HCT116 (cell line): Measurements from ENCODE around the gene ID3. TPM values are rescaled to one million over a fixed set of nuclear protein-coding genes. Genes with fewer than 3 reads are reported as not detected.

Experiments used
- ATAC-seq: fragments of 200-7000 bp; cut with Tn5 transposase; 2 replicates; pipeline ENCODE4 v1.9.1; 2020; ENCODE audit warnings: mild to moderate bottlenecking, moderate library complexity
- BruUV-seq: library from RNA; stranded (reverse); fragments of 400-500 nt; replicated peaks from 2 replicates; lab custom pipeline; 2021; lab: Mats Ljungman, UMichigan
- CTCF ChIA-PET: fragments of 300-600 bp; sonication (Branson Sonifier 250); formaldehyde crosslinking; loops from one replicate; lab custom pipeline; 2021; ENCODE audit warnings: antibody characterized with exemption; lab: Charles Lee
- POLR2A ChIA-PET: fragments of 300-600, 350-600 bp; sonication (Branson Sonifier 250); formaldehyde crosslinking; loops from one replicate; lab custom pipeline; 2021; ENCODE audit warnings: antibody characterized with exemption; lab: Charles Lee
- RAD21 ChIA-PET, 2 experiments: fragments of 300-600 bp; sonication (Branson Sonifier 250); formaldehyde crosslinking; loops; one replicate each; lab custom pipeline; 2023; ENCODE audit warnings: low total read pairs in 2 of 2; ENCODE audit not compliant: uncharacterized antibody in 2 of 2, unreplicated experiment in 2 of 2, low non-redundant PET in 1 of 2; lab: Charles Lee
- DNase-seq: peaks from one replicate; pipeline ENCODE4 v3.0.0-alpha.2; 2010; ENCODE audit warnings: low read depth, low spot score
- H2AFZ ChIP-seq: fragments of 200-600 bp; shearing (Covaris generic), sonication (generic); 2 replicates; pipeline ENCODE4 v1.6.1; 2017; ENCODE audit warnings: low read depth, mixed run types, mixed read lengths, antibody characterized with exemption, low read length; ENCODE audit not compliant: poor library complexity, severe bottlenecking
- H3K27ac ChIP-seq: 2 replicates; pipeline ENCODE4 v1.5.1; 2012; ENCODE audit warnings: low read depth, low read length
- H3K27me3 ChIP-seq: fragments of 200-600 bp; sonication (generic); 2 replicates; pipeline ENCODE4 v1.6.1; 2016; ENCODE audit warnings: mixed run types, low read length, mixed read lengths; ENCODE audit not compliant: insufficient read depth
- H3K36me3 ChIP-seq, 2 experiments: fragments of 200-500 bp in 1 of 2; fragments of 200-600 bp in 1 of 2; sonication (Bioruptor generic) in 1 of 2; sonication (generic) in 1 of 2; 2 replicates each; pipeline versions ENCODE4 v1.5.1 to v1.6.1; 2014 to 2016; ENCODE audit warnings: low read length in 2 of 2, inconsistent platforms in 1 of 2, mixed read lengths in 1 of 2, mixed run types in 1 of 2; ENCODE audit not compliant: insufficient read depth in 2 of 2, control insufficient read depth in 1 of 2
- H3K4me1 ChIP-seq, 2 experiments: fragments of 200-600 bp in 1 of 2; sonication (generic) in 1 of 2; 2 replicates each; pipeline versions ENCODE4 v1.5.1 to v1.6.1; 2012 to 2017; ENCODE audit warnings: low read length in 2 of 2, inconsistent platforms in 1 of 2, mild to moderate bottlenecking in 1 of 2, mixed read lengths in 1 of 2, mixed run types in 1 of 2, moderate library complexity in 1 of 2; ENCODE audit not compliant: insufficient read depth in 2 of 2, control insufficient read depth in 1 of 2
- H3K4me2 ChIP-seq: fragments of 200-600 bp; sonication (generic); 2 replicates; pipeline ENCODE4 v1.6.1; 2017; ENCODE audit warnings: mixed run types, low read length, mixed read lengths
- H3K4me3 ChIP-seq, 2 experiments: fragments of 200-600 bp in 1 of 2; sonication (generic) in 1 of 2; replicated peaks in 1 of 2; 2 replicates each; pipeline ENCODE4 v1.5.1; 2011 to 2016; ENCODE audit warnings: low read length in 2 of 2, control low read depth in 1 of 2, low read depth in 1 of 2, mild to moderate bottlenecking in 1 of 2, mixed read lengths in 1 of 2, mixed run types in 1 of 2
- H3K79me2 ChIP-seq: fragments of 200-600 bp; sonication (generic); 2 replicates; pipeline ENCODE4 v1.6.1; 2017; ENCODE audit warnings: mild to moderate bottlenecking, mixed run types, low read length, moderate library complexity, mixed read lengths; ENCODE audit not compliant: insufficient read depth
- H3K9ac ChIP-seq: fragments of 200-600 bp; sonication (generic); 2 replicates; pipeline ENCODE4 v1.6.1; 2016; ENCODE audit warnings: low read length, mixed read lengths
- H3K9me2 ChIP-seq: fragments of 200-600 bp; sonication (generic), shearing (Covaris generic); 2 replicates; pipeline ENCODE4 v1.6.1; 2017; ENCODE audit warnings: mixed run types, mild to moderate bottlenecking, moderate library complexity; ENCODE audit not compliant: insufficient read depth
- H3K9me3 ChIP-seq, 2 experiments: fragments of 200-500 bp in 1 of 2; fragments of 200-600 bp in 1 of 2; sonication (Bioruptor generic) in 1 of 2; sonication (generic) in 1 of 2; 2 replicates each; pipeline ENCODE4 v1.6.1; 2014 to 2017; ENCODE audit warnings: low read length in 2 of 2, mixed read lengths in 2 of 2, inconsistent platforms in 1 of 2, low read depth in 1 of 2, mild to moderate bottlenecking in 1 of 2, mixed run types in 1 of 2, moderate library complexity in 1 of 2; ENCODE audit not compliant: control insufficient read depth in 1 of 2, insufficient read depth in 1 of 2
- H4K20me1 ChIP-seq: fragments of 200-600 bp; sonication (generic), shearing (Covaris generic); 2 replicates; pipeline ENCODE4 v1.6.1; 2017; ENCODE audit warnings: mixed run types, mild to moderate bottlenecking, moderate library complexity; ENCODE audit not compliant: insufficient read depth
- ATF3 ChIP-seq: IDR thresholded peaks from 2 replicates; pipeline ENCODE4 v1.6.1; 2012
- CBX3 ChIP-seq: IDR thresholded peaks from 2 replicates; pipeline ENCODE4 v1.6.1; 2012; ENCODE audit warnings: low read depth
- CEBPB ChIP-seq: IDR thresholded peaks from 2 replicates; pipeline ENCODE4 v1.6.1; 2012; ENCODE audit warnings: low read depth
- CTCF ChIP-seq, 3 experiments: fragments of 200-600 bp in 1 of 3; sonication (generic) in 1 of 3; IDR thresholded peaks in 2 of 3; conservative IDR thresholded peaks in 1 of 3; 2 replicates each; pipeline ENCODE4 v1.5.1; 2012 to 2017; ENCODE audit warnings: low read depth in 2 of 3, low read length in 2 of 3, antibody characterized with exemption in 1 of 3, borderline replicate concordance in 1 of 3, control low read depth in 1 of 3, mild to moderate bottlenecking in 1 of 3, mixed read lengths in 1 of 3, mixed run types in 1 of 3, moderate library complexity in 1 of 3; ENCODE audit not compliant: insufficient read depth in 1 of 3
- FOSL1 ChIP-seq: IDR thresholded peaks from 2 replicates; pipeline ENCODE4 v1.6.1; 2012; ENCODE audit warnings: low read depth
- JUND ChIP-seq: IDR thresholded peaks from 2 replicates; pipeline ENCODE4 v1.6.1; 2012
- POLR2A ChIP-seq: IDR thresholded peaks from 2 replicates; pipeline ENCODE4 v1.7.0; 2011; ENCODE audit warnings: borderline replicate concordance; ENCODE audit not compliant: insufficient read depth, insufficient read length; ENCODE audit errors: extremely low read depth
- POLR2AphosphoS5 ChIP-seq: IDR thresholded peaks from 2 replicates; pipeline ENCODE4 v1.6.1; 2011; ENCODE audit warnings: mild to moderate bottlenecking, low read depth, low read length, moderate library complexity
- RAD21 ChIP-seq: IDR thresholded peaks from 2 replicates; pipeline ENCODE4 v1.6.1; 2012; ENCODE audit warnings: low read depth, mild to moderate bottlenecking
- REST ChIP-seq: IDR thresholded peaks from 2 replicates; pipeline ENCODE4 v1.6.1; 2012; ENCODE audit warnings: low read depth
- SP1 ChIP-seq: IDR thresholded peaks from 2 replicates; pipeline ENCODE4 v1.6.1; 2012; ENCODE audit warnings: low read depth
- SRF ChIP-seq: IDR thresholded peaks from 2 replicates; pipeline ENCODE4 v1.6.1; 2012; ENCODE audit warnings: low read depth
- TCF7L2 ChIP-seq: IDR thresholded peaks from 2 replicates; pipeline ENCODE4 v1.7.0; 2011; ENCODE audit warnings: borderline replicate concordance, inconsistent platforms; ENCODE audit not compliant: insufficient read depth, insufficient read length; ENCODE audit errors: extremely low read depth
- YY1 ChIP-seq: IDR thresholded peaks from 2 replicates; pipeline ENCODE4 v1.6.1; 2011; ENCODE audit warnings: low read length, low read depth, moderate library complexity, mild to moderate bottlenecking; ENCODE audit not compliant: insufficient replicate concordance; ENCODE audit errors: extremely low read depth
- ZFX ChIP-seq: fragments of 450-650 bp; IDR thresholded peaks from 2 replicates; pipeline ENCODE4 v1.6.1; 2017
- ZNF274 ChIP-seq: fragments of 200-500 bp; sonication (Bioruptor generic); IDR thresholded peaks from 2 replicates; pipeline ENCODE4 v1.6.1; 2014; ENCODE audit warnings: mild to moderate bottlenecking, low read depth, low read length, inconsistent platforms
- intact Hi-C: fragments of 100-400 bp; cut with micrococcal nuclease; formaldehyde crosslinking; loops from 2 replicates; pipeline ENCODE4 v1.10.0; 2022
- total RNA-seq: library from RNA; stranded (reverse); gene quantifications from one replicate; pipeline ENCODE4 v1.2.1, GENCODE V29; 2021; ENCODE audit not compliant: unreplicated experiment
- TF ChIP-seq, protein P1 (sequence below): IDR thresholded peaks from 2 replicates; pipeline ENCODE4 v1.6.1; 2012

ID3 gene
- total RNA-seq, 1 experiment from 2014 or later, result 183 TPM

DNA sequence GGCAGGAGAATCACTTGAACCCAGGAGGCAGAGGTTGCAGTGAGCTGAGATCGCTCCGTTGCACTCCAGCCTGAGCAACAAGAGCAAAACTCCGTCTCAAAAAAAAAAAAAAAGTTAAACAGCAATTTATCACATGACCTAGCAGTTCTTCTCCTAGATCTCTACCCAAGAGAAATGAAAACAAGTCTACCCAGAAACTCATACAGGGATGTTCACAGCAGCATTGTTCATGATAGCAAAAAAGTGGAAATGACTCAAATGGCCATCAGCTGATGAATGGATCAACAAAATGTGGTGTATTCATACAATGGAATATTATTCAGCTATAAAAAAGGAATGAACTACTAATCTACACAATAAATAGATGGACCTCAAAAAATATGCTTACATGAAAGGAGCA, 12.2 kb upstream of the ID3 start:
- Histone ChIP-seq H3K4me1 (peaks cover 2 to 22% of the 10 kb centered on the region in 2 experiments; a peak in 3 of 4 replicates), H3K36me3 (no peaks in the 10 kb centered on the region), H3K9ac (no peak overlapping the region), H3K9me2 (no peaks in the 10 kb centered on the region), H3K4me3 (no peak overlapping the region), H4K20me1 (no peaks in the 10 kb centered on the region), H3K27me3 (no peaks in the 10 kb centered on the region), H3K27ac (no peak overlapping the region), H3K4me2 (no peak overlapping the region), H3K9me3 (no peaks in the 10 kb centered on the region), H2AFZ (no peak overlapping the region), H3K79me2 (no peaks in the 10 kb centered on the region)
- CTCF ChIA-PET, result no interaction called here
- DNase-seq, result no peak
- no TSS peak for BruUV-seq
- intact Hi-C loops, result no loop called here
- RAD21 ChIA-PET, result no interaction called here
- POLR2A ChIA-PET, result interaction anchor here (0.6 kb wide), 1 partner anchor 12 kb away, joined by 3 read pairs; no protein-coding TSS in a partner anchor
- ATAC-seq, result no peak
- no peak for TF ChIP-seq ATF3
- TF ChIP-seq CEBPB, result no peak
- TF ChIP-seq CTCF (IDR thresholded peaks at IDR 0.05 in 2 of 3, conservative IDR thresholded peaks at IDR 0.05 in 1 of 3; ENCODE audit: borderline replicate concordance in 1 of 3, insufficient read depth in 1 of 3, low read depth in 2 of 3, low read length in 2 of 3), result no peak
- no peak for TF ChIP-seq ZFX
- no peak for TF ChIP-seq ZNF274
- TF ChIP-seq SP1, result no peak
- TF ChIP-seq SRF, result no peak
- no peak for TF ChIP-seq YY1
- TF ChIP-seq FOSL1, result no peak
- TF ChIP-seq POLR2A, result no peak
- TF ChIP-seq, protein P1, sequence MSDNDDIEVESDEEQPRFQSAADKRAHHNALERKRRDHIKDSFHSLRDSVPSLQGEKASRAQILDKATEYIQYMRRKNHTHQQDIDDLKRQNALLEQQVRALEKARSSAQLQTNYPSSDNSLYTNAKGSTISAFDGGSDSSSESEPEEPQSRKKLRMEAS, result no peak
- no peak for TF ChIP-seq JUND
- TF ChIP-seq CBX3, result no peak
- TF ChIP-seq TCF7L2, result no peak
- no peak for TF ChIP-seq RAD21
- TF ChIP-seq POLR2AphosphoS5, result no peak
- no peak for TF ChIP-seq REST
